IMR-90 (cell line): Measurements from ENCODE around the gene SPECC1L. TPM values are rescaled to one million over a fixed set of nuclear protein-coding genes. Genes with fewer than 3 reads are reported as not detected.

Experiments
- ATAC-seq: fragments of 200-7000 bp; cut with Tn5 transposase; 2 replicates; pipeline ENCODE4 v1.9.1; 2020; ENCODE audit warnings: low read depth, mild to moderate bottlenecking, moderate library complexity
- BruUV-seq: library from RNA; stranded (reverse); fragments of 400-500 nt; replicated peaks from 2 replicates; lab custom pipeline; 2021; lab: Mats Ljungman, UMichigan
- CTCF ChIA-PET: fragments of 300-600 bp; formaldehyde crosslinking; extraction: SDS; loops from one replicate; lab custom pipeline; 2021; ENCODE audit warnings: antibody characterized with exemption; lab: Yijun Ruan, JAX
- POLR2A ChIA-PET: fragments of 300-600 bp; sonication (Branson Sonifier 250); formaldehyde crosslinking; loops from one replicate; lab custom pipeline; 2022; ENCODE audit warnings: antibody characterized with exemption; ENCODE audit not compliant: unreplicated experiment; lab: Charles Lee
- DNase-seq: peaks from one replicate; pipeline ENCODE4 v3.0.0; 2013
- H2AFZ ChIP-seq: replicated peaks from 2 replicates; pipeline ENCODE3; 2013; ENCODE audit warnings: low read length, mild to moderate bottlenecking; ENCODE audit not compliant: poor library complexity
- H2AK5ac ChIP-seq: 2 replicates; pipeline ENCODE4 v1.6.1; 2013; ENCODE audit warnings: low read depth, low read length, inconsistent platforms
- H2AK9ac ChIP-seq: replicated peaks from 2 replicates; pipeline ENCODE3; 2013; ENCODE audit warnings: mild to moderate bottlenecking, low read depth, low read length, moderate library complexity; ENCODE audit not compliant: poor library complexity
- H2BK120ac ChIP-seq: 2 replicates; pipeline ENCODE4 v1.6.1; 2013; ENCODE audit warnings: low read depth, low read length, inconsistent platforms
- H2BK15ac ChIP-seq: 3 replicates; pipeline ENCODE4 v1.6.1; 2013; ENCODE audit warnings: low read depth, low read length, inconsistent platforms
- H2BK20ac ChIP-seq: 2 replicates; pipeline ENCODE4 v1.6.1; 2013; ENCODE audit warnings: low read depth, mild to moderate bottlenecking, inconsistent platforms, low read length, moderate library complexity
- H2BK5ac ChIP-seq: 2 replicates; pipeline ENCODE4 v1.6.1; 2013; ENCODE audit warnings: mild to moderate bottlenecking, low read depth, low read length, inconsistent platforms; ENCODE audit not compliant: poor library complexity, severe bottlenecking
- H3K14ac ChIP-seq: replicated peaks from 2 replicates; pipeline ENCODE4 v1.6.1; 2013; ENCODE audit warnings: low read depth, low read length, inconsistent platforms
- H3K18ac ChIP-seq: 2 replicates; pipeline ENCODE4 v1.6.1; 2013; ENCODE audit warnings: low read depth, low read length, control low read depth
- H3K23ac ChIP-seq: 2 replicates; pipeline ENCODE4 v1.6.1; 2013; ENCODE audit warnings: low read depth, low read length, inconsistent platforms
- H3K27ac ChIP-seq: 2 replicates; pipeline ENCODE4 v1.5.1; 2013; ENCODE audit warnings: mild to moderate bottlenecking, control low read depth, low read length; ENCODE audit not compliant: insufficient read depth
- H3K27me3 ChIP-seq: 2 replicates; pipeline ENCODE4 v1.6.1; 2013; ENCODE audit warnings: low read length; ENCODE audit not compliant: control insufficient read depth, insufficient read depth
- H3K36me3 ChIP-seq: 2 replicates; pipeline ENCODE4 v1.6.1; 2013; ENCODE audit warnings: low read length, mixed read lengths; ENCODE audit not compliant: control insufficient read depth, insufficient read depth
- H3K4ac ChIP-seq: 2 replicates; pipeline ENCODE4 v1.6.1; 2013; ENCODE audit warnings: low read depth, low read length, inconsistent platforms
- H3K4me1 ChIP-seq: 2 replicates; pipeline ENCODE4 v1.6.1; 2013; ENCODE audit warnings: low read length, mixed read lengths; ENCODE audit not compliant: control insufficient read depth, insufficient read depth
- H3K4me2 ChIP-seq: 2 replicates; pipeline ENCODE4 v1.6.1; 2013; ENCODE audit warnings: low read depth, mild to moderate bottlenecking, control low read depth, low read length, moderate library complexity
- H3K4me3 ChIP-seq: 2 replicates; pipeline ENCODE4 v1.5.1; 2013; ENCODE audit warnings: low read depth, mild to moderate bottlenecking, control low read depth, low read length, moderate library complexity; ENCODE audit not compliant: insufficient read depth
- H3K56ac ChIP-seq: 2 replicates; pipeline ENCODE4 v1.6.1; 2013; ENCODE audit warnings: low read length, inconsistent platforms; ENCODE audit not compliant: insufficient read depth; ENCODE audit errors: extremely low read depth
- H3K79me1 ChIP-seq, 2 experiments: 2 replicates each; pipeline ENCODE4 v1.6.1; 2013; ENCODE audit warnings: low read length in 2 of 2, inconsistent platforms in 1 of 2, low read depth in 1 of 2
- H3K9ac ChIP-seq: 2 replicates; pipeline ENCODE4 v1.6.1; 2013; ENCODE audit warnings: low read depth, low read length, control low read depth
- H3K9me1 ChIP-seq: 2 replicates; pipeline ENCODE4 v1.6.1; 2013; ENCODE audit warnings: low read length, inconsistent platforms; ENCODE audit not compliant: insufficient read depth
- H3K9me3 ChIP-seq: 2 replicates; pipeline ENCODE4 v1.6.1; 2013; ENCODE audit warnings: low read length; ENCODE audit not compliant: control insufficient read depth, insufficient read depth
- H4K20me1 ChIP-seq: 2 replicates; pipeline ENCODE4 v1.6.1; 2013; ENCODE audit warnings: low read length, inconsistent platforms; ENCODE audit not compliant: insufficient read depth
- H4K5ac ChIP-seq: 2 replicates; pipeline ENCODE4 v1.6.1; 2013; ENCODE audit warnings: mild to moderate bottlenecking, low read depth, low read length, control low read depth
- H4K8ac ChIP-seq, 2 experiments: 2 replicates each; pipeline ENCODE4 v1.6.1; 2013; ENCODE audit warnings: low read depth in 2 of 2, low read length in 2 of 2, control low read depth in 1 of 2, inconsistent platforms in 1 of 2
- H4K91ac ChIP-seq: 2 replicates; pipeline ENCODE4 v1.6.1; 2013; ENCODE audit warnings: low read depth, low read length, inconsistent platforms; ENCODE audit not compliant: insufficient read depth
- CEBPB ChIP-seq: IDR thresholded peaks from 2 replicates; pipeline ENCODE4 v1.6.1; 2012; ENCODE audit warnings: low read depth, low read length, improper control_type of control experiment
- MAFK ChIP-seq: IDR thresholded peaks from 2 replicates; pipeline ENCODE4 v1.6.1; 2012; ENCODE audit warnings: low read depth, low read length, improper control_type of control experiment
- MAZ ChIP-seq: IDR thresholded peaks from 2 replicates; pipeline ENCODE4 v1.6.1; 2012; ENCODE audit warnings: low read depth, mild to moderate bottlenecking, low read length, improper control_type of control experiment, moderate library complexity, borderline replicate concordance
- MXI1 ChIP-seq: IDR thresholded peaks from 2 replicates; pipeline ENCODE4 v1.6.1; 2012; ENCODE audit warnings: low read depth, mild to moderate bottlenecking, low read length, moderate library complexity, borderline replicate concordance
- WGBS, 2 experiments: methylation state at CpG; one replicate each; pipeline versions ENCODE4 v1.1.5 to v1.1.7; 2013; ENCODE audit warnings: missing lambda C conversion rate in 2 of 2; ENCODE audit not compliant: insufficient read length in 1 of 2; ENCODE audit errors: extremely low coverage in 2 of 2; 5-methylcytosine and 5-hydroxymethylcytosine counted together
- dilution Hi-C: fragments of 300-500 bp; cut with HindIII; formaldehyde crosslinking; loops from one replicate; pipeline ENCODE4 v1.14.3; 2018; ENCODE audit warnings: low sequenced_read_pairs; ENCODE audit not compliant: unreplicated experiment
- in situ Hi-C: fragments of 300-500 bp; cut with MboI; formaldehyde crosslinking; loops from 3 replicates; pipeline ENCODE4 v1.14.3; 2019; ENCODE audit warnings: low sequenced_read_pairs, inconsistent platforms, mixed read lengths
- intact Hi-C: fragments of 100-400 bp; cut with micrococcal nuclease; formaldehyde crosslinking; loops from 2 replicates; pipeline ENCODE4 v1.10.0; 2022
- polyA plus RNA-seq, 3 experiments: library from polyadenylated mRNA; depleted of rRNA; stranded (reverse); fragments of >200 nt; gene quantifications; 2 replicates each; pipeline ENCODE4 v1.2.3, GENCODE V29; 2012; ENCODE audit warnings: low replicate concordance in 1 of 3
- total RNA-seq: library from RNA; depleted of rRNA; stranded (reverse); fragments of >200 nt; gene quantifications from 2 replicates; pipeline ENCODE4 v1.2.3, GENCODE V29; 2012

SPECC1L gene
- total and polyA plus RNA-seq, 2 of the 4 experiments (the other 2 are of a cell fraction), result 18.7 to 44.1 TPM

- in situ Hi-C loops (no loop called here), dilution Hi-C loops (no loop called here), intact Hi-C loops (no loop called here)
- Histone ChIP-seq H3K9me3 (no peaks in the 10 kb centered on the region), H4K5ac (no peak overlapping the region), H4K20me1 (0 out of 2 replicates have a peak, but pooled peaks cover 4% of the 10 kb centered on the region), H3K4me3 (no peak overlapping the region), H2AK5ac (no peak overlapping the region), H3K23ac (no peak overlapping the region), H3K56ac (no peak overlapping the region), H3K4ac (no peak overlapping the region), H2AK9ac (no peak overlapping the region), H3K79me1 (peaks cover 19 to 54% of the 10 kb centered on the region in 2 experiments), H3K4me1 (peaks cover 4% of the 10 kb centered on the region; the same call in 1 of the 2 replicates), H3K36me3 (peaks cover 24% of the 10 kb centered on the region), H2BK5ac (no peak overlapping the region), H3K27ac (no peak overlapping the region), H2BK120ac (no peak overlapping the region), H2AFZ (no peak overlapping the region), H2BK15ac (no peak overlapping the region), H2BK20ac (no peak overlapping the region), H3K9me1 (peaks cover 9% of the 10 kb centered on the region), H4K91ac (no peak overlapping the region), H3K4me2 (no peak overlapping the region), H3K14ac (no peak overlapping the region), H3K9ac (no peak overlapping the region), H4K8ac (no peak overlapping the region), H3K27me3 (no peaks in the 10 kb centered on the region), H3K18ac (no peak overlapping the region)
- whole genome bisulfite sequencing, 2 experiments, result 100% methylated on average over 1 of the region's 8 CpGs; no CpG with 5 or more reads in 1 of the 2 experiments
- TF ChIP-seq CEBPB (no peak), MAFK (no peak), MAZ (no peak), MXI1 (no peak)
- no TSS peak for BruUV-seq
- ATAC-seq, result peak; percentile 56
- ChIA-PET POLR2A (no interaction called here), CTCF (interaction anchor here (0.7 kb wide), 1 partner anchor 366 kb away, joined by 3 read pairs; no protein-coding TSS in a partner anchor)
- DNase-seq, result peak; percentile 21
These were observed 87.6 kb downstream of the SPECC1L start for GRCh38 chr22:24358105-24358836.
